ENCODE measurements around the gene DUT.
"Not testable (repeated sequence)": the region's sequence is repeated elsewhere in the genome, so short reads cannot be mapped to it uniquely, and the experiment has no call there.

DUT gene

GRCh38 chr15:48323294-48323693 lies 7.9 kb upstream of the DUT start:
- DNase-seq (ENCODE audit: low spot score) = no peak
- no peak for TF ChIP-seq CTCF (IDR thresholded peaks at IDR 0.05; ENCODE audit: borderline replicate concordance, control extremely low read depth, extremely low read depth, insufficient read depth, missing control alignments)
- in situ Hi-C loops (cut with MboI; ENCODE audit: low sequenced_read_pairs, unreplicated experiment) = no loop called here

- TF ChIP-seq CTCF (IDR thresholded peaks at IDR 0.05; ENCODE audit: borderline replicate concordance, control extremely low read depth, extremely low read depth, insufficient read depth, missing control alignments) = no peak
- in situ Hi-C loops (cut with MboI; ENCODE audit: low sequenced_read_pairs, unreplicated experiment) = no loop called here
- DNase-seq (ENCODE audit: low spot score) = no peak
These were observed 6.3 kb upstream of the DUT start for GRCh38 chr15:48324949-48325348.

- TF ChIP-seq CTCF (IDR thresholded peaks at IDR 0.05; ENCODE audit: borderline replicate concordance, control extremely low read depth, extremely low read depth, insufficient read depth, missing control alignments) = no peak
- no peak for DNase-seq (ENCODE audit: low spot score)
- in situ Hi-C loops (cut with MboI; ENCODE audit: low sequenced_read_pairs, unreplicated experiment) = no loop called here
These were observed 5.8 kb upstream of the DUT start for GRCh38 chr15:48325400-48325799.

- in situ Hi-C loops (cut with MboI; ENCODE audit: low sequenced_read_pairs, unreplicated experiment); DNase-seq (ENCODE audit: low spot score): not testable (repeated sequence)
These were observed 5.0 kb upstream of the DUT start for GRCh38 chr15:48326180-48326579.

GRCh38 chr15:48330105-48330785 lies 984 bp upstream of the DUT start:
- in situ Hi-C loops (cut with MboI; ENCODE audit: low sequenced_read_pairs, unreplicated experiment) = no loop called here

GRCh38 chr15:48331796-48332641 lies 790 bp downstream of the DUT start:
- peak; percentile 86 for DNase-seq (ENCODE audit: low spot score)
- in situ Hi-C loops (cut with MboI; ENCODE audit: low sequenced_read_pairs, unreplicated experiment) = no loop called here
- TF ChIP-seq CTCF (IDR thresholded peaks at IDR 0.05; ENCODE audit: borderline replicate concordance, control extremely low read depth, extremely low read depth, insufficient read depth, missing control alignments) = no peak

More at GRCh38 chr15:48330105-48330785, 984 bp upstream of the DUT start:
- no peak for DNase-seq (ENCODE audit: low spot score)
- no peak for TF ChIP-seq CTCF (IDR thresholded peaks at IDR 0.05; ENCODE audit: borderline replicate concordance, control extremely low read depth, extremely low read depth, insufficient read depth, missing control alignments)

GRCh38 chr15:48332642-48333034 lies 1.4 kb downstream of the DUT start:
- in situ Hi-C loops (cut with MboI; ENCODE audit: low sequenced_read_pairs, unreplicated experiment) = no loop called here
- no peak for DNase-seq (ENCODE audit: low spot score)

More at GRCh38 chr15:48332642-48333034, 1.4 kb downstream of the DUT start:
- TF ChIP-seq CTCF (IDR thresholded peaks at IDR 0.05; ENCODE audit: borderline replicate concordance, control extremely low read depth, extremely low read depth, insufficient read depth, missing control alignments) = no peak
